ENCODE results near the gene PTPRA. TPM values are rescaled to one million over a fixed set of nuclear protein-coding genes. Genes with fewer than 3 reads are reported as not detected.

Gene PTPRA
- polyA plus RNA-seq, 1 donor (not counting 4 experiments of a cell fraction or from before 2014, with no cell fraction given), result 53.3 TPM

- TF ChIP-seq CTCF (optimal IDR thresholded peaks at IDR 0.05 in 1 of 3, IDR thresholded peaks at IDR 0.05 in 1 of 3, conservative IDR thresholded peaks at IDR 0.05 in 1 of 3; ENCODE audit: extremely low read depth in 1 of 3, insufficient read depth in 2 of 3, low read length in 3 of 3) (no peak), EZH2 (IDR thresholded peaks at IDR 0.05; ENCODE audit: low read length) (no peak)
- Histone ChIP-seq H3K4me1 (ENCODE audit: control insufficient read depth, extremely low read depth, insufficient read depth, low read length) (no peaks in the 10 kb centered on the region), H4K20me1 (ENCODE audit: control insufficient read depth, extremely low read depth, insufficient read depth, low read length) (no peaks in the 10 kb centered on the region), H3K27me3 (ENCODE audit: control insufficient read depth, extremely low read depth, insufficient read depth, low read length) (peaks cover 48% of the 10 kb centered on the region), H3K79me2 (ENCODE audit: control insufficient read depth, insufficient read depth, low read length) (no peaks in the 10 kb centered on the region), H3K9me3 (ENCODE audit: control insufficient read depth, low read depth, low read length) (no peaks in the 10 kb centered on the region), H3K4me2 (ENCODE audit: control insufficient read depth, extremely low read depth, insufficient read depth, low read depth, low read length) (no peak overlapping the region), H3K4me3 (ENCODE audit: control insufficient read depth in 2 of 3, extremely low read depth in 1 of 3, insufficient read depth in 2 of 3, low read depth in 1 of 3, low read length in 3 of 3) (no peak overlapping the region), H2AFZ (ENCODE audit: control insufficient read depth, low read length) (no peak overlapping the region), H3K27ac (ENCODE audit: control insufficient read depth, insufficient read depth, low read length) (no peak overlapping the region), H3K9ac (ENCODE audit: control insufficient read depth, extremely low read depth, insufficient read depth, low read length) (no peak overlapping the region), H3K9me1 (ENCODE audit: control insufficient read depth, extremely low read depth, insufficient read depth, low read length) (no peaks in the 10 kb centered on the region), H3K36me3 (ENCODE audit: control insufficient read depth in 2 of 2, extremely low read depth in 1 of 2, insufficient read depth in 2 of 2, low read length in 2 of 2) (no peaks in the 10 kb centered on the region)
- FAIRE-seq (no peak), DNase-seq (ENCODE audit: low read depth, low spot score) (no peak)
- dilution Hi-C loops (cut with MboI; ENCODE audit: extremely low pct_ligation_motif_present, low sequenced_read_pairs), result no loop called here
Measured at GRCh38 chr20:3088031-3088430, 214.8 kb downstream of the PTPRA start.

Other genes with a start within 250 kb of the PTPRA start
- 193 to 300 TPM (median 242 TPM) in 3 replicates for gene NOP56, start 220.8 kb upstream of the PTPRA start, polyA plus RNA-seq
- 113 to 131 TPM (median 123 TPM) in 3 replicates for gene IDH3B, start 209.3 kb upstream of the PTPRA start, polyA plus RNA-seq
- 0.12 to 0.17 TPM in 2 of 3 replicates, not detected in the other for gene EBF4, start 180.7 kb upstream of the PTPRA start, polyA plus RNA-seq
- not detected in 3 replicates for gene CPXM1, start 72.9 kb upstream of the PTPRA start, polyA plus RNA-seq
- not detected in 3 replicates for gene C20orf141, start 58.5 kb upstream of the PTPRA start, polyA plus RNA-seq
- not detected in 3 replicates for gene TMEM239, start 57.1 kb upstream of the PTPRA start, polyA plus RNA-seq
- gene PCED1A, start 32.8 kb upstream of the PTPRA start, polyA plus RNA-seq, result 4.7 to 9.9 TPM (median 5.6 TPM) in 3 replicates
- 22.7 to 28.7 TPM (median 25.2 TPM) in 3 replicates for gene VPS16, start 32.7 kb upstream of the PTPRA start, polyA plus RNA-seq
- 0.18 TPM in 1 of 3 replicates, not detected in the others for gene GNRH2, start 170.1 kb downstream of the PTPRA start, polyA plus RNA-seq
- gene MRPS26, start 172.6 kb downstream of the PTPRA start, polyA plus RNA-seq, result 29.8 to 37.4 TPM (median 33.0 TPM) in 3 replicates
- gene OXT, start 198.1 kb downstream of the PTPRA start, polyA plus RNA-seq, result not detected in 3 replicates
- gene AVP, start 211.2 kb downstream of the PTPRA start, polyA plus RNA-seq, result not detected in 3 replicates

Data from keratinocyte (primary cell).